ELR (cell line): ENCODE measurements around the gene RUNX3.

Experiments
- DNase-seq: peaks from one replicate; pipeline ENCODE4 v3.0.0-alpha.2; 2015; ENCODE audit warnings: low read depth

Gene RUNX3

DNA sequence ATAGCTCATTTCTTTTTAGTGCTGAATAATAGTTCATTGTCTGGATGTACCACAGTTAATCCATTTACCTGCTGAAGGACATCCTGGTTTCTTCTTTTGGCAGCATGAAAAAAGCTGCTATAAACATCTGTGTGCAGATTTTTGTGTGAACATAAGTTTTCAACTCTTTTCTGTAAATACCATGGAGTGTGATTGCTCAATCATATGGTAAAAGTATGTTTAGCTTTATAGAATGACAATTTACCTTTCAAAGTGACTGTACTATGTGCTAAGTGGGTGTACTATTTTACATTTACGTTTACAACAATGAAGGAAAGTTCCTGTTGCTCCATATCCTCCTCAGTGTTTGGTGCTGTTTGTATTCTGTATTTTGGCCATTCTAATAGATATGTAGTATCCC lies 49.0 kb downstream of the RUNX3 start:
- no peak for DNase-seq

DNA sequence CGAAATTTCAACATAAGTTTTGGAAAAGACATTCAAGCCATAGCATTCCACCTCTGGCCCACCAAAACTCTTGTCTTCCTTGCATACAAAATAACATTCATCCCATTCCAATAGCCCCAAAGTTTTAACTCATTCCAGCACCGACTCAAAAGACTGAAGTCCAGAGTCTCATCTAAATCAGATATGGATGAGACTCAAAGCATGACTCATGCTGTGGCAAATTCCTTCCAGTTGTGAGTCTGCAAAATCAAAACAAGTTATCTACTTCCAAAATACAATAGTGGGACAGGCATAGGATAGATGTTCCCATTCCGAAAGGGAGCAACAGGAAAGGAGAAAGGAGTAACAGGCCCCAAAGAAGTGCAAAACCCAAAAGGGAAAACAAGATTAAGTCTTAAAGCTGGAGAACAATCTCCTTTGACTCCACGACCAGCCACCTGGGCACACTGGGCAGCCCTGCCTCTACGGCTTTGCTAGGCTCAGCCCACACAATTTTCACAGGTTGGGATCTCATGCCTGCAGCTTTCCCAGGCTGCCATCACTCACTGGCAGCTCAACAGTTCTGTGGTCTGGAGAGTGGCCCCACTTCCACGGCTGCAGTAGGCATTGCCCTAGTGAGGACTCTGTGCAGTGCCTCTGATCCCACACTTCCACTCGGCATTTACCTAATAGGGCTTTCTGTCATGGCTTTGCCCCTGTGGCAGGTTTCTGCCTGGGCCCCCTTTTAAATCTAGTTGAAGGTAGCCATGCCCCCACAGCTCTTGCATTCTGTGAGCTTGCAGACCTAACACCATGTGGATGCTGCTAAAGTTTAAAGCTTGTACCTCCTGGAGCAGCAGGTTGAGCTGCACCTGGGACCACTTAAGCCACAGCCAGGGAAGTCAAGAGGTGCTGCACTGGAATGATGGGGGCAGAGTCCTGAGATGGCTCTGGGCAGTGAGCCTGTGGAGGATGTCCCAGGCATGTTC lies 51.0 kb downstream of the RUNX3 start:
- DNase-seq = peak; percentile 57

DNA sequence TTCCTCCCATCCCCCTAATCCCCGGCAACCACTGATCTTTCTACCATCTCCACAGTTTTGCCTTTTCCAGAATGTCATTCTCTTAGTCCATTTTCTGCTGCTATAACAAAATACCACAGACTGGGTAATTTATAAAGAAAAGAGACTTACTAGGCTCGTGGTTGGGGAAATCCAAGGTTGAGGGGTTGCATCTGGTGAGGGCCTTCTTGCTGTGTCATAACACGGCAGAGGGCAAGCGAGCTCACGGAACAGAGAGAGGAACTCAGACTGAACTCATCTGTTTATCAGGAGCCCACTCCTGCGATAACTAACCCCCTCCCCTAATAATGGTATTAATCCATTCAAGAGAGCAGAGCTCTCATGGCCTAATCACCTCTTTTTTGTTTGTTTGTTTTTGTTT lies 52.0 kb downstream of the RUNX3 start:
- no peak for DNase-seq

DNA sequence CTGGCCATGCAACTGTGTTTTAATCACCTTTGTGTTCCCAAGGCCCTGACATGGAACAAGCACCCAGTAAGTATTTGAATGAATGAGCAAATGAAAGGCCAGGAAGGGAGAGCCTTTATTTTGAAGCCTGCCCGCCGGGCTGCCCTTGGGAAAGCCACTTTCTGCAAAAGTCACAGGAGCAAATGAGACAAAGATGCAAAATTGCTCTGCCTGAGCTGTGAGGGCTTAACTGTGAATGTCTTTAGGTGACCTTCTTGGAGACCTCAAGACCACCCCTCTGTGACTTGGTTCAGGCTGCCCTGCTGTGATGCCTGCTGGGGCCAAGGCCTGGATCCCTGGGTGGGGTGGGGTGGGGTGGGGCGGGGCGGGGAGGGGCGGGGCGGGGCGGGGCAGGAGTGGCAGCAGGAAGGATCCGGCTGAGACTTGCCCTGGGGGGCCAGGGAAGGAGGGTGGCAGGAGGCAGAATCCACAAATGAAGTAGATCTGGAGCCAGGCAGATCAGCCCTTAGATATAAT lies 54.0 kb downstream of the RUNX3 start:
- DNase-seq = no peak

DNA sequence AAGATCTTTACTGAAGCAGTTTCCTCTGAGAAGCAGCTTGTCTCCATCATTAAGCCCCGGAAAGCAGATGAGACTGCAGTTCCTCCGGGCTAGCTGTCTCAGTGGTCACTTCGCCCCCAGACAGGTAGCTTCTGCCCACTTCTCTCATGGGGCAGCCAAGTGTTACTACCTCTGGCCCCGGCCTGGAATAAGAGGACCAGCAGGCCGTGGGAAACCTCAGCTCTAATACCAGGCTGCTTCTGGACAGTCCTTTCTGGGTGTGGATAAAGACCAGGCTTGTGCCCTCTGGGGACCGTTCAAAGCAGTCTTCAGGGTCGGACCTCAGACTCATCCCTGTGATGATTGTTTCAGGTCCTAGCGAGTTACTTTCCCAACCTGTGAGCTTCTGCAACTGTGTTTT lies 54.8 kb downstream of the RUNX3 start:
- no peak for DNase-seq

DNA sequence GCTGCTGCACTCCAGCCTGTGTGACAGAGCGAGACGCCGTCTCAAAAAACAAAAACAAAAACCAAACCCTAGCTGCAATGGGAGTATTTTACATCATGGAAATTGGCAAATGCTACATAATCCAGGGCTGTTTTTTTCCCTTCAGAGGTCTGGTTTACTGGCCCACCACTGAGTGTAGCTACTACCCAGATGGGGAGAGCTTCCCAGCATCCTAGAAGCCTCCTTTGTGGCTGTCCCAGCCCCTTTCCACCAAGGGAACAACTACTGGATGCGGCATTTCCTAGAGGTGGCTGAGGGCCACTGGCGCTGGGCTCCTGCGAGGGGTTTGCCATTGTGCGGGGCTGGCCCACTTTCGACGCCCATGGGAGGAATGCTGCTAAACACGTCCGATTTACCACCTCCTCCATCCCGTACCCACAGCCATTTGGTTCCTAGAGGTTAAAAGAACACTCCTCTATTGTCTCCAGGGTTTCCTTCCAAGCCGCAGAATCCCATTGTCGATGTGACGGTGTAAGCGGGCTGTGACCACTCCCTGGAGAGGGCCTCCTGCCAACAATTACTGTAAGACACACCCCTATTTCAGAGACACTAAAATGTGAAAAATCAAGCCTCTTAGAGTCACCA lies 55.4 kb downstream of the RUNX3 start:
- DNase-seq = no peak

DNA sequence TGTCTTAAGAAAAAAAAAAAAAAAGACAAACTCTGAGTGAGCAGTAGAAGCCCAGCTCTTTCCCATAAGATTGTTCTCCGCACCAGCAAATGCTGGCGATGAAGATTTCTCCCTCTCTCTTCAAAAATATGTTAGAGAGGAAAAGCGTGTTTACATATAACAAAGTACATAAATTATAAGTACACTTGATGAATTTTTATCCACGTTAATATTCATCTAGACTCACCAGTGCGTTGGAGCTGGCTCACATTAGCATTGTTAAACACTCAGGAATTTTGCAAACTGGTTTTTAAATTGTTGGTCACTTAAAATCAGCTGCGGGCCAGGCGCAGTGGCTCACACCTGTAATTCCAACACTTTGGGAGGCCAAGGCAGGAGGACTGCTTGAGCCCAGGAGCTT lies 56.0 kb downstream of the RUNX3 start:
- DNase-seq = no peak

DNA sequence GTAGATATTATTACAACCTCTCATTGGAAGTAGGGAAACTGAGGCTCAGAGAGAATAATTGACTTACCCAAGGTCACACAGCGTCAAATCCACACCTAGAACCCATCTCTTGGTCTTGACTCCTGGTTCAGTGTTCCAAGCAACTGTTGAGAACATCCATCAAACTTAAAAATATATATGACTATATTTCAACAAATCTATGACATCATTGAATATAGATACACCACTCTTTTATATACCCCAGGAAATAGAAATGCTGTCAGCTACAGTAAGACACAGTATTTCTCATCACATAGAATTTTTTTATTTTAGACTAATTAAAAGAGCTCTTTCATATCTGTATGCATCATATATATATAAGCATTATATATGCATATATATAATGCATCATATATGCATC lies 56.9 kb downstream of the RUNX3 start:
- no peak for DNase-seq

DNA sequence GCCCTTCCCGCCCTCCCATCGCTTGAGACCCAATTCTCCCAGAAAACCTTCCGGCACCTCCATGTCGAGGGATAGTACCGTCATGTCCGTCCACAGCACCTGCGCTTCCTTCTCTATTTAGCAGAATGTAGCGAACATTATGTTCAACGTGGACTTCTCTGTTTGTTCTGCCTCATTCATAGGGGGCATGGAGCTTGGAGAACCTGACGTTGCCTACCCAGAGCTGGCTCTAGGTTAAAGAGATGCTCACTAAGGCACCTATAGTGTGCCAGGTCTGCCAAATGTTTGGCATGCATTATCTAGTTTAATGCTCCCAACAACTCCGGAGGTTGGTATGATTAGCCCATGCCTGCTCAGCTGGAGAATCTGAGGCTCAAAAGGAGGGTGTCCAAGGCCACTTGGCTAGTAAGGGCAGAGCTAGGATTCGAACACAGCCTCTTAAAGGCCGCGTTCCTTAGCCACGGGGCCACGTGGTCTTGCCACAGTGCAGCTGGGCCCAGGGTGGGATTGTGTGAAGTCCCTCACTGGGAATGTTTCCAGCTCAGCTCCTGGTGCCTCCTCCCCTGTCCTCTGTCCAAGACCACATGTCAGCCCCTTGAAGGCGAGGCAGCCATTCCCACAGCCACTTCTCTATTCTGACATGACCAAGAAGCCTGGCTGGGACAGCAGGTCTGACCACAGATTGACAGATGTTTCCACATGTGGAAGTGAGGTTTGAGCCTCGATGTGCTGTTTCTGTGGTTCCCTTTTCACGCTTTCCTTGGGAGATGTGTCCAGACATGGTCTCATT lies 57.8 kb downstream of the RUNX3 start:
- no peak for DNase-seq

DNA sequence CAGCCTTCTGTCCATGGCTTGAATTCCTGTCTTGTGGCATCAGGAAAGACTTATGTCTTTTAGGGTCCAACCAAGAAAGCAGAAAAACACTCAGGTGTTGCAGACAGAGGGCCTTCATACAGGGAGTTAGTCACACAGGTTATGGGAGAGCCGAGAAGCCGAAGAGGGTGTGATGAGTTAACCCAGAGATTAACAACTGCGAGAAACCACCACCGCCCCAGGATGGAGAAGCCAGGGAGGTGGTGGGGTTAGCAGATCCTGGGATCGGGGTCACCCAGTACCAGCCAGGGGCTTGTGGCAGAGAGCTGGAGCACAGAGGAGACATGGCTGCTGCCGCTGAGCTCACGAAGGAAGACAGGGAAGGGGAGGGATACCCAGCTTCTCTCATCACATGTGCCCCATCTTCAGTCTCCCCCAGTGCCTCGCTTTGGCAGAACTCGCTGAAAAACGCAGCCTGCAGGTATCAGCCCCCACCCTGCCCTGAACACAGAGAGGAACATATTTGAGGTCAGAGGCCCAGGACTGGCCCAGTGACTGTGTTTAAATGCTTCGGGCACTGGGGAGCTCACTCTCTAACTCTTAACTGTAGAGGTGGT lies 58.7 kb downstream of the RUNX3 start:
- DNase-seq = no peak

DNA sequence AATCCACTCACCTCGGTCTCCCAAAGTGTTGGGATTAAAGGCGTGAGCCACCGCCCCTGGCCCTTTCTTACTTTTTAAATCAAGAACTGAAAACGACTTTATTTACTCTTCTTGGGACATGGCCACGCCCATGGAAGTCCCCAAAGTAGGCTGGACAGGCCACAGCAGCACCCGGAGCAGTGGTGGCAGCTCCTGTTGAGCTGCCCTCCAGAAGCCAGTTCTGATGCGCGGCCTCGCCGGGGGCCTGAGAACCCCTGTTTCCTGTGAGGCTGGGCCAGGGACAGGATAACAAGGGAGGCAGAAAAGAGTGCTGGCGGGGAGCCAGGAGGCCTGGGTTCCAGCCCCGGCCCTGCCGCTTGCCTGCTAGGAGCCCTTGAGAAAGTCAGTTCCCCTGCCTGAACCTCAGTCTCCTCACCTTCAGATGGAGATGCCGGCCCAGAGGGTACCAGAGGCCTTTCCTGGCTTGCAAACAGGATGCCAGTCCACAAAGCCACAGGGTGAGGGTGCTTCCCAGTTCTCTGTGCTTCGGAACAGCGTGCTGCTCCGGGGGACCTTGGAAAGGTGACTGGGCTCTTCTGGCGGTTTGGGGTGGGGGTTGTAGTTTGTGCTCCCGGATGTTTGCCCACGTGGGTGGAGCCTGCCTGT lies 59.4 kb downstream of the RUNX3 start:
- DNase-seq = no peak

DNA sequence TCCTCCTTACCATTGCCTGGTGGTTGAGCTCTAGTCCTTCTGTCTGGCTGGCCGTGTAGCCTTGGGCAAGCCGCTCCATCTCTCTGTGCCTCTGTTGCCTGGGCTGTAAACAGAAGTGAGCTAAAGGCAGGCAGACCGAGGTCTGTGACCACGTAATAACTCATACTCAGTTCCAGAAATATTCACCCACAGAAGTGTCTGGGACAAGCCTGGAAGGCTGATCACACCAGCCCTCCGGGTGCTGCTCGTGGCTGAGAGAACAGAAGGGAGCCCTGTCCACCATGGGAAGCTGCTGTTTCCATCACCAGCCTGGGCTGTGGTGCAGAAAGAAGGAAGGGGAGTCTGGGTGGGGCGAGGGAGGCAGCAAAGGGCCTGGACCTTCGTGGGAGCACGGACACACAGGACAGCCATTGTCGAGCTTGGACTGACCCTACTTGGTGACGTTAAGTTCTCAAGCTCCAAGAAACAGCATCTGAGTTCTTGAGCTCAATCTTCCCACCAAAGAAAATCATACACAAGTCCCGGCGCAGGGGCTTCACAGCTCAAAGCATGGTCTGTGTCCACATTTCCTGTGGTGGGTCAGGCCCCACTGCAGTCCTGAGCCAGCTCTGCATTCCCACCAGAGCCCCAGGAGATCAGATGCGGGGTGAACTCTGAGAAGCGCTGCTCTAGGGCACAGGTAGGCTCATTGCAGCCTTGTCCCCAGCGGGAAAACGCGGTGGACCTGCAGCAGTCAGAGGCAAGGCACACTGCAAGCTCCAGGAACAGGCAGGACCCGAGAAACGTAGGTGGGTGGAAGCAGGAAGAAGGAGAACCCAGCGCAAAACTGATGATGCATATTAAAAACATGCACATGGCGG lies 61.8 kb downstream of the RUNX3 start:
- no peak for DNase-seq

DNA sequence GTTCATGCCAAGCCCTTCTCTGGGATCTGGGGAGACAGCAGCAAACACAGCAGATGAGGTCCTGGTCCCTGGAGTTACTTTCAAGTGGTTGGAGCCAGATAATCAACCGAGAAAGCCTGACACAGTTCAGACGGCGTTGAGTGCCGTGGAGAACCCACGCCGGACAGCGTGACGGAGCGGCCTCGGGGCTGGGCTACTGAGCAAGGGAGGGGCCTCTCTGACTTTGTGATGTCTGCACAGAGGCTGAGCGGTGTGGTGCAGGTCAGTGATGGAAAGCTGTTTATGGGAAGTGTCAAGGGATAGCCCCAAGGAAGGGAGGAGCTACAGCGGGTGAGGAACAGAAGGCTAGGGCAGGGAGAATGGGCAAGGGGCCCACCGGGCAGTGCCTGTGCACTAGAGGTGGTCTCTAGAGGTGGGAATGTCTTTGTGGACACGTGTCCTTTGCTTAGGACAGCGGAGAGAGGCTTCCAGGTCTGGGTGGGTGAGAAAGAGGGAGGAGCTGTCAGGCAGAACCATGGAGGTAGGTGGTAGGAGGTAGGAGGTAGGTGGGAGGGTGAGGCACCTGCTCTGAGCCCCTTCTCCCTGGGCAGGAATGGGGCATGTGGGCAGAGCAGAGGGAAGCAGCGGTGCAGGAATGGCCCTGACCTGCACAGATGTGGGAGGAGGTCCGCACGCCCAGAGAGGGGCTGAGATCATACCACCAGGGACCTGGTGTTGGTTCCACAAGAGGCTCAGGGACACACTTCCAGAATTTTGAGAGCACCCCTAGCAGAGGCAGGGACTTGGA lies 62.8 kb downstream of the RUNX3 start:
- DNase-seq = no peak

DNA sequence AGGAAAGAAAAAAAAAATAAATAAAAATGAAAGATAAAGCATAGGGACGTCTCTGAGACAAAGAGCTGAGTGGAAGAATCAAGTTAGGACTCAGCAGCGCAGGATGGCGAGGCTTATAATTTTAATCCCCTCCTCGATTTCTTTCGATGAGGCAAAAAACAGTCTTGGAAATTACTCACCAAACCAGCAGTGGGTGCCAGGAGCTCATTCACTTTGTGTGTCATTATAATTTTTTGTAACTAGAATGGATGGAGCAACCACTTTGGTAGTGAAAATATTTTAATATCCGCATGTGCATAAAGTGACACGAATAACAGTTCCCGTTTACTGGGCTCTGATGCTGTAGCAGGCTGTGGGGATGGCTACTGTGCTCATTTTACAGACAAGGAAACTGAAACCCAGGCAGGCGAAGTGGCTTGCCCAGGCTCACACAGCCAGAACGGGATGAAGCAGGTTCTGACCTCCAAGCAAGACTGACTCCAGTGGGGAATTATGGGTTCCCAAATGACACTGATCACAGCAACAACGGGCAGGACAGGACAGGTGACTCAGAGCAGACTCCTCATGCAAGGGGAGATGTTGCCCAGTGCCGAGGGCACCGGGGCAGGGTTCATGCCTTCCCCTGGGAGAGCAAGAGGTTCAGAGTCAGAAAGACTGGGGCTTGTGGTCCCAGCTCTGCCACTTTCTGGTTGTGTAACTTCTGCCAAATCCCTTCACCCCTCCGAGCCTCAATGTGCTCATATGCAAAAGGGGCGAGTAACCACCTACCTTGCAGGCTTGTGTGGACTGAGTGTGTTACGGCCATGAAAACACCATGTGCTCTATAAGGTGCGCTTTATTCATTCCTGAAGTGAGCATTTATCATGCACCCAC lies 63.6 kb downstream of the RUNX3 start:
- DNase-seq = no peak

DNA sequence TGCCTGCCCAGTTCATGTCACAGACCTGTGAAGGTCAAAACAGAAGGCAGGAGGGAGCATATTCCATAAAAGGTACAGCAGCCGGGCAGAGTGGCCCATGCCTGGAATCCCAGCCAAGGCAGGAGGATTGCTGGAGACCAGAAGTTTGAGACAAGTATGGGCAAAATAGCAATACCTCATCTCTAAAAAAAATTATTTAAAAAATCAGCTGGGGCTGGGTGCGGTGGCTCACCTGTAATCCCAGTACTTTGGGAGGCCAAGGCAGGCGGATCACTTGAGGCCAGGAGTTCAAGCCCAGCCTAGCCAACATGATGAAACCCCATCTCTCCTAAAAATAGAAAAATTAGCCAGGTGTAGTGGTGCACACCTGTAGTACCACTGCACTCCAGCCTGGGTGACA lies 64.5 kb downstream of the RUNX3 start:
- DNase-seq = no peak

DNA sequence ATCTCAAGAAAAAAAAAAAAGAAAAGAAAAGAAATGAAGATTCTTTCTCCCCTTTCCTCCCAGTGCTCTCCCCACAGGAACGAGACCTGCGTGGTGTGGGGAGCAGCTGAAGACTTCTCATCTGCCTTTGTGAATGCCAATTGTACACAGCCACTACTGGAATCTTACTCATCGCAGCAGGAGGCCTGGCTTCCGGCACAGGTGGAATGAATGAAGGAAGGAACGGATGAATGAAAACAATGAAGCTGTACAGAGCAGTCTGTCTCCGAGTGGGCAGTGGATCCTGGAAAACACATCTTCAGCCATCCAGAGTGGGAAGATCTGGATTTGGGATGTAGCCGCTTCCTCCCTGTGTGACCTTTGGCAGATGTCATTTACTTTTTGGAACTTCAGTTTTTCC lies 64.9 kb downstream of the RUNX3 start:
- DNase-seq = no peak

DNA sequence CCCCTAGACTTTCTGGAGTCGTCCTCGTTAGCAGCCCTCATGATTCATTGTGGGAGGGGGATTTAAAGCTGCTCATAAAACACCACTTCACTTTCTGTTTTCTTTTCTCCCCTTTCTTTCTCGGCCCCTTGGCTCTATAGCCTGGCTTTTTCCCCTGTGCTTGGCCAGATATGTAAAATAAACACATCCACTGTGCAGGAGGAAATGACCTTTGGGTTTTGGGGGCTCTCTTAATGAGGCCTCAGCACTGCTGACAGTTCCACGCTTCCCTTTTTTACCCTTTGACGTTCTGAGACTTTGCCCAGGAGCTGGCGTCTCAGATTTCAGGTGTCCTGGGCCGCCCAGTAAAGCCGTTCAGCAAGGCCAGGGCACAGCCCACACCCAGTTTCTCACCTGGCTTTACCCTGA lies 65.7 kb downstream of the RUNX3 start:
- no peak for DNase-seq

DNA sequence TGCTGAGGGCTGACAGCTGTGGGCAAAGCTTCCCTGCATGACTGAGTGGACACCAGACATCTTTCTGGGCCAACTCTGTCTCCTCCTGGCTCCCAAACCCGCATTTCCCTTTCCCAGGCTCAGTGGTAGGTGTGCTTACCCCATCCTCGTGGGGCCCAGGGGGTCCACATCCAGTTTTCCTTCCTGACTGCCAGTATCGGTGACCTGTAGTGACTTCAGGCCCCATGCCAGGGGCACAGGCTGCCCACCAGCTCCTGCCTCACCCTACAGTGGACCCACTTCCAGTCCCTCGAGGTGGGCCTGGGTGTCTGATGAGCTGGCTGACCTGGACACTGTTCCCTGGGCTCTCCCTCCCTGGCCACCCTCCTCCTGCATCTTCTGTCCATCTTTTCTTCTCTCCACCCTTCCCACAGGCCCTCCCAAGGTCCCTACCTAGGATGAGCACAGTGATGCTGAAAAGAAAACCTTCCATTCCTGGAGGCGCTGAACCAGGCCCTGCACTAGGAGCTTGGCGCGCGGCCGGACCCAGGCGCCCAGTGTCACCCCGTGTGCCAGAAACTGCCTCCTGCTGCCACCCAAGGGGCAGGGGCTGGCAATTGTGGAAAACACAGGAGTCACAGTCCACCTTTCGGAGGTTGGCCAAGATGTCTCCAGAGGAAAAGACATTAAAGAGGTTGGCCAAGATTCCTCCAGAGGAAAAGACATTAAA lies 67.1 kb downstream of the RUNX3 start:
- no peak for DNase-seq
